Measurements from ENCODE around the gene SEMA3D.

Gene SEMA3D

GRCh38 chr7:85186521-85187241, at the start of gene SEMA3D:
TSS of gene SEMA3D (minus strand) at chr7:85187056. CDS start at chr7:85121891, 65,165 bp downstream.
- no peak for DNase-seq (ENCODE audit: low read depth)

GRCh38 chr7:85234730-85235129, 47.9 kb upstream of the SEMA3D start:
- no peak for DNase-seq (ENCODE audit: low read depth)

- no peak for DNase-seq (ENCODE audit: low read depth)
Observed at GRCh38 chr7:85232068-85232467, 45.2 kb upstream of the SEMA3D start.

DNA sequence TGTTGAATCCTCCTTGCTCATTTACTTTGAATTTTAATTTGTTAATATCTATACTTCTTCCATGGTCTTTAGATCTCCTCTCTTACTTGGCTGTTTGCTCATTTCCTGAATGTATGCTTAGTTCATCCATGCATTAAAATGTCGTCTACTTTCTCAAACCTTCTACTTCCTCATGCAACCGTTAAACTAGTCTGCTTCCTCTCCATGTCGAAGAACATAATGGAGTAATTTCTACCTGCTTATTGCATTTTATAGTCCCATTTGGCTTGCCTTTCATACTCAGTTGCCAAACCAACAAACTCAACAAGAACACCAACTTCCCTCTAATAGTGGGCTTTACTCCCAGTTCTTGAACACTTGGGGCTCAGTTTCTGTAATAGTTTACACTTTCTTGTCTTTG, 43.8 kb upstream of the SEMA3D start:
- no peak for DNase-seq (ENCODE audit: low read depth)

- DNase-seq (ENCODE audit: low read depth), result no peak
Observed at GRCh38 chr7:85229544-85229943, 42.7 kb upstream of the SEMA3D start.

DNA sequence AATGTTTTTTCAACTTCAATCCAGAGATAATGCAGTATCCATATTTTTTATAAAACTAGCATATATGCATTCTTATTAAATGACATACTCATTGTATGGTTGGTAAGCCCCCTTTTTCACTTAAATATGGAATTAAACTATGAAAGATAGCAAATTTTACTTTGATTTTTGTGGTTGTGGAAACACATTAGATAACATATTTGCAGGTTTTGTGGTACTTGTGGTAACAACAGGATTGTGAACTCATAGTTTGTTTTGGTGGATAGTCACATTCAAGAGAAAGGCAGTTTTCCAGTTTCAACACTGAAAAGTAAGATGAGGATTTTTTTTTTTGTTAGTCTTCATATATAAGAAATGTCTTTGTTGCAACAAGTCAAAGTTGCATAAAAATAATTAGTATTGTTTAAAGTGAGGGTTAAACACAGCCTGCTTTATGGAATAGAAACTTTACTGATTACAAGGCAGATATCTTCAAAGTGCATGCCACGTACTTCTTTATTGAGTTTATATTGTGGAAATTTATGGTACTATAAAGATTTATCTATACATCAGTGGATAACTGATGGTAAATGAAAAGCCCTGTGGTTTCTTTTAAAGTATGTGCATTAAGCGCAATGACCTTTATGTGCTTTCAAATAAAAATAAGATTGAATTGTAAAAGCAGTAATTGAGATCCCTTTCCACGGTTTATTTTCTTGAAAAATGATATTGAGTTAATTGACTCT, 39.7 kb upstream of the SEMA3D start:
- no peak for DNase-seq (ENCODE audit: low read depth)

DNA sequence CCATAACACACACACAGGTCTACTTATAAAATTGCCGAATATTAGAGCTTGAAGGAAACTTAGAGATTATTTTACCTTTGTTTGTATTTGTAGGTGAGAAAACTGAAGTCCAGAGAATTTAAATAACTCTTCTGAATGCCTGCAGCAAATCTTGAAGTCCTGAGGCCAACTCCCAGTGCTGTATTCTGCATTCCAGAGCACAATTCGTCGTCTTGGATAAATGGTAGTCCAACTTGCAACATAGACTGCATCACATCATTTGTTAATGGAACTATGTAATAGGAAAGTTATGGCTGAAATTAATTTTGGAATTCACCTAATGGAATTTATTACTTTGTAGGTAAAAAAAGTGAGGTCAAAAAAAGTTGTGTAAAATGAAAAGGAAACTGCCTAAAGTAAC, 37.3 kb upstream of the SEMA3D start:
- DNase-seq (ENCODE audit: low read depth), result no peak

- DNase-seq (ENCODE audit: low read depth), result no peak
Observed at GRCh38 chr7:85222522-85222921, 35.7 kb upstream of the SEMA3D start.

DNA sequence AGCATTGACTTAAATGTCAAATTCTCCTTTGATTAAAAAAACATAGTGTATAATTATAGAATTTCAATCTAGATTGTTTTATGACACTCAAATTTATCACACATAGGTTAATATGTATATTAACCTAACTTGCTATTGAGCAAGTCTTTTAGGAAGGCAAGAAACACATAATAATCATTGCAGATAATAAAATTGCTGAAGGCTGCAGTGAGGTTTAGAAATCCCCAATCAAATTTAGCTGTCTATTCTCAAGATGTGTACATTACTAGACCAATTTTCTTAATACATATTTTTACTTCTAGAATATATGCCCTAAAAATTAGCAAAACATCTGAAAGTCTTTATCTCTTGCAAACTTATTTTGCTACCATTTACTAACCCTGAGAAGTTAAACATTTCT, 34.9 kb upstream of the SEMA3D start:
- no peak for DNase-seq (ENCODE audit: low read depth)

- DNase-seq (ENCODE audit: low read depth), result no peak
Observed at GRCh38 chr7:85220651-85221050, 33.8 kb upstream of the SEMA3D start.

DNA sequence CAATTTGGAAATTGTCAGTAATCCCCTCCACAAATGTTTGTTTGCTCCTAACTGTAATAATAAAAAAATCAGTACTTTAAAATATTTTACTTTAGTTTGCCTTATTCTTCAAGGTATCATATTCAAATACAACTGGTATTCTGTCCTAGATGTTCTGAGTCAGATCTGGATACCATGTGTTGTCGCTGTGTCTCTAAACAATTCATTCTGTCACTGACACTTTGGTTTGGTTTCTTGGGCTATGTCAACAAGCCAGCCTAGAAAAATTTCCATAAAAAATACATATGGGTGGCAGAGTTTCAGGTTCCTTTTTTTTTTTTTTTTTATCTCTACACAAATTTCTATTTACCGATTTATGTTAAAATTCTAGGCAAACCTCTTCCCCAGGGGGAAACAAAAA, 33.2 kb upstream of the SEMA3D start:
- no peak for DNase-seq (ENCODE audit: low read depth)

DNA sequence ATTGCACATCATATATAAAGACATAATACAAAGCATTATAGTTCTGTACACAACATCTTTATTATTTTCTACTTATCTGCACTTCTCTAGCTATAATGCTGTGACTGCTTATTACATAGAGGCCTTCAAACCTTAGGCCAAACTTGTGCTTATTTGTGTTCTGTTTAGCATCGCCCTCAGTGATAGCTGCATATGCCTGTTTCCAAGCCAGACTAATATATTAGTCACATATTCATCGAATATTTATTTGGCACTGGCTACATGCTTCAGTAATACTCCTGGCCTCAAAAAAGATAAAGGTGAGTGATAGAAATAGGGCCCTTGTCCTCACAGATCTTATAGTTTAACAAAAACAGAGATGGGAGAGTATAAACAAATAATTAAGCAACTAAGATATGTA, 30.2 kb upstream of the SEMA3D start:
- DNase-seq (ENCODE audit: low read depth), result no peak

- no peak for DNase-seq (ENCODE audit: low read depth)
Observed at GRCh38 chr7:85215098-85215497, 28.2 kb upstream of the SEMA3D start.

DNA sequence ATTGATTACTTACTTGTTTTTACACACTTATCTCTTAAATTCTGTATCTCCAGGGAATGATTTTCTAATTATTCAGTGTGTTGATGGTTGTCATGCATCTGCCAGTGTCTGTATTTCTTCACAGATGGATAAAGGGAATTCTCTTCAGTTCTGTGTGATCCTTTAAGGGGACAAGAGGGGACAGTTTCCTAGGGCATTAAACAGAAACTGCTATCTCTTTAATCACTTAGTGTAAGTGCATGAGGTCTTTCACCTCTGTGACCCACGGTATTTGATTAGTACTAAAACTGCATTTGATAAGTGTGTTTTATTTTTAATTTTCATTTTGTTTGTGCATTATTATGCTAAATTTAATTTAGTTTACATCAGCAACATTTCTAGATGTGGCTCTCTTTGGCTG, 26.6 kb upstream of the SEMA3D start:
- DNase-seq (ENCODE audit: low read depth), result no peak

- no peak for DNase-seq (ENCODE audit: low read depth)
Observed at GRCh38 chr7:85205754-85206153, 18.9 kb upstream of the SEMA3D start.

DNA sequence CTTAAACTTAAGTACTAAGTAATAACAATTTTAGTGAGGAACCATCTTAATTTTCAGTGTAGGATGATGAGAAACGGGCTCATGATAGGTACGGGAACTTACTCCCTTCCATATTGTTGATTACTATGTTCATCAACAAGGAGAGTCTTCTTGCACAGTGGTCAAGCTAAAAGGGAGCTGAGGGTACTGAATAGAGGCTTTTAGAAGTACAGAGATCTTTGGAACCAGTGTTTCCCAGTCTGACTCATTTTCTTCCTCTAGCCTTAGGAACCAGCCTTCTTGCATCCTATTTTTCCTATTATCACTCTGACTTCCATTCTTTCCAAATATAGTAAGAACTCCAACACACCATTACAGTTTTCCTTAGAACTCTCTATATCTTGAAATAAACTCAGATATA, 17.6 kb upstream of the SEMA3D start:
- no peak for DNase-seq (ENCODE audit: low read depth)

DNA sequence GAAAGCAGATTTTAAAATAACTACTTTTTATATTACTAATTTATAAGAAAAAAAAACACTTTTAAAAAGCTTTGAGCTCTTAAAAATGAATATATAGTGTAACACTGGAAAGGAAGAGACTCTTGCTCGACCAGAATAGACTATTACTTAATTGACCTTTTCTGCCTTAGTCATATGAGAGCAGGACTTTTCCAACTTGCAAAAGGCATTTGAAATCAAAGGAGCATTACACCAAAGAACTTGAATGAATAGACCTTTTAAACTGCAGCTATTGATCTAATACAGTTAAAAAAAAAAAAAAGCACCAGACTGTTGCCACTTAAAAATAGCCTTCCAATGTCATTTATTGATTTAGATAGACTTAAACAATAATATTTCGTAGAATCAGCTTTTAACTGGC, 17.2 kb upstream of the SEMA3D start:
- no peak for DNase-seq (ENCODE audit: low read depth)

DNA sequence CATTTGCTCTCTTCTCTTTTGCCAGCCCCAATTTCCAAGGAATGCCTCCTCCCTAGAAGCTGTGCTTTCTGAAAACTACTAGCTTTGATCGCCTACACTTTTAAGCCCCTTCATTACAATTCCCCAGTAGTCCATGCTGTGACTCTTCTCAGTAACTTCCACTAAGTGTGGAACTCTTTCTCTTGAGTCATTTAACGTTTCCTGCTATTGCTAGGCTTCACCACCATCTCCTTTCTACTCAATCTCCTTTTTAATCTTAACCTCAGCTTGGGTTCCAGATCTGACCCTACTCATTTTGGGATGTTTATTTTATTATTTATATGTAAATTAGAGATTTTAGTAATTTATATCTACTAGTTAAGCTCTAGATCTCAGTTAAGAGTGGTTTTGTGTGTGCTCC, 14.4 kb upstream of the SEMA3D start:
- DNase-seq (ENCODE audit: low read depth), result no peak

DNA sequence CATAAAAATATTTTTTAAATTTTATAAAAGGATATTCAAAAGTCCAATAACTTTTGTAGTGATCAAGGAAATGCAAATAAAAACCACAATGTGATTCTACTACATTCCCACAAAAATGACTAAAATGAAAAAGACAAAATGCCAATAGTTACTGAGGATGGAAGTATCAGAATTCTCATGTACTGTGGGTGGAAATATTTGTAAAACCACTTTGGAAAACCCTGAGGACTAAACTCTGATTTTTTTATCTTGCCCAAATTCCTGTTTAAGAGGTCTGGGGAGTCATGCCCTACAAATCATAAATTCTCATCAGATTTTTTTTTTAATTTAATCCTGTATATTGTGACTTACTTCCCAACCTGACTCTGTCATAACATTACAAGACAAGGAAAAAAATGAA, 9.8 kb upstream of the SEMA3D start:
- DNase-seq (ENCODE audit: low read depth), result no peak

- DNase-seq (ENCODE audit: low read depth), result no peak
Observed at GRCh38 chr7:85191383-85191782, 4.5 kb upstream of the SEMA3D start.

DNA sequence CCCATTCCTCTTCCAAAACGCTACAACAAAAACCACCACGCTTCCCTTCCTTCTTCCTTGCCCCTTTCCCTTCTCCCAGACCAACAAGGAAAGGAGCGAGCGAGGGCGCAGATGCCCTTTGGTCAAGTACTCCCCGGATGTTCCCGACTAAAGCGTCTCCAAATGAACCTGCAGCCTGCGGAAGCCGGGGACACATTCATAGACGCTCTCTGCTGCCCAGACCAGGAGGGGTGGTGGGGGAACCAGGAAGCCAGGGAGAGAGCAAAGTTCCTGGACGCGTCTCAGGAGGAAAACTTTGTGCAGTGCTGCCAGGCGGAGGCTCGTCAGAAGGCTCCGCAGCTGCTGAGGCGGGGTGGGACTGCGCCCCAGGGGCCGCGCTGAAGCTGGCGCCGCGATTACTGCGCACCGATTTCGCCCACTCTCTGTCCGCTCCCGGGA, 754 bp downstream of the SEMA3D start:
- no peak for DNase-seq (ENCODE audit: low read depth)

DNA sequence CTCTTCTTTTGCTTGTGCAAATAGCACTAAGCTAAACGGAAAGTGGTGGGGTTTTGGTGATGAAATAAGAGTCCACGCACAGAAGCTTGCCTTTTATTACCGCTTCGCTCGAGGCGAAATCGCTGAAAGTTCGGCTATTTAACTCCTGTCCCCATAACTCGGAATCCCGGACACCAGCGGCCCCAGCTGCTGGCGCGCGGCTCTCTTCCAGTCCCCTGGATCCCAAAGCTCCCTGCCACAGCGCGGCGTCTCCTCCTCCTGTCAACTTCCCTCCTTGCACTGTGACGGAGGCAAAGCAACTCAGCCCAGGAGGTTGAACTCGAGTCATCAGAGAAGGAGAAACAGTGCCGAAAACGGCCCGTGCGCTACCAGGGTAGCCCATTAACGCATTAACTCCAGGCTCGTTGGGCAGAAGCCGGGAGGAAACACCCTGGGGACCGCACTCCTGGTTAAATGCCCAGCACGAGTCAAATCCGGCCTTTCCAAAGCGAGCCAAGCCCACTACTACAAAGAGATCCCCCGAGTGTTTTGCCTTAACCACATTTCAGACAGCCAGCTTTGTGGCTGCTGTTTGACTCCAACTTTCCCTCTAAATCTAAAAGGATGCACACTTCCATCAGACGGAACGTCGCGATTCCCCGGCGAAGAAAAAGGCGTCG, 1.3 kb downstream of the SEMA3D start:
- no peak for DNase-seq (ENCODE audit: low read depth)
